ENCODE data around the gene IPP. TPM values are rescaled to one million over a fixed set of nuclear protein-coding genes. Genes with fewer than 3 reads are reported as not detected.

IPP gene
- total RNA-seq, 1 experiment from 2014 or later: 25.4 TPM

- H3K9me3 ChIP-seq (ENCODE audit: insufficient read depth, low read depth): no peaks in the 10 kb centered on the region
- no TSS peak for BruUV-seq (replicated peaks)
- peaks cover 5% of the 10 kb centered on the region; the same call in 1 of the 2 replicates for H4K20me1 ChIP-seq (ENCODE audit: insufficient read depth)
- no peaks in the 10 kb centered on the region; the same call in 1 of the 2 replicates for H3F3A ChIP-seq (ENCODE audit: insufficient read depth, low read depth)
- no peaks in the 10 kb centered on the region for H3K79me2 ChIP-seq (ENCODE audit: low read depth)
- TF ChIP-seq EZH2 (IDR thresholded peaks at IDR 0.05; ENCODE audit: low read depth): no peak
- no peak for TF ChIP-seq CTCF (conservative IDR thresholded peaks at IDR 0.05)
- no peaks in the 10 kb centered on the region for H3K4me1 ChIP-seq (replicated peaks; ENCODE audit: insufficient read depth)
- no peak overlapping the region for H3K4me3 ChIP-seq
- ChIA-PET CTCF (no interaction called here), POLR2A (ENCODE audit: unreplicated experiment) (no interaction called here)
- H3K4me2 ChIP-seq: no peak overlapping the region
- no peaks in the 10 kb centered on the region for H3K27me3 ChIP-seq (ENCODE audit: insufficient read depth, low read depth)
- no peak overlapping the region for H2AFZ ChIP-seq
- H3K9me2 ChIP-seq (ENCODE audit: insufficient read depth): no peaks in the 10 kb centered on the region
- DNase-seq: no peak
- intact Hi-C loops (cut with micrococcal nuclease; ENCODE audit: unreplicated experiment): no loop called here
- no peaks in the 10 kb centered on the region for H3K36me3 ChIP-seq (ENCODE audit: low read depth)
- H3K27ac ChIP-seq: no peak overlapping the region
Observed at GRCh38 chr1:45723248-45723930, 27.1 kb downstream of the IPP start.

- Histone ChIP-seq H3K9me3 (ENCODE audit: insufficient read depth, low read depth) (no peaks in the 10 kb centered on the region), H3F3A (ENCODE audit: insufficient read depth, low read depth) (no peaks in the 10 kb centered on the region; the same call in 1 of the 2 replicates), H3K27me3 (ENCODE audit: insufficient read depth, low read depth) (no peaks in the 10 kb centered on the region), H3K27ac (no peak overlapping the region), H3K4me3 (no peak overlapping the region), H2AFZ (no peak overlapping the region), H3K4me2 (no peak overlapping the region), H3K9me2 (ENCODE audit: insufficient read depth) (no peaks in the 10 kb centered on the region), H3K36me3 (ENCODE audit: low read depth) (no peaks in the 10 kb centered on the region), H3K4me1 (replicated peaks; ENCODE audit: insufficient read depth) (no peaks in the 10 kb centered on the region), H3K79me2 (ENCODE audit: low read depth) (no peaks in the 10 kb centered on the region), H4K20me1 (ENCODE audit: insufficient read depth) (peaks cover 5% of the 10 kb centered on the region; the same call in 1 of the 2 replicates)
- TF ChIP-seq CTCF (conservative IDR thresholded peaks at IDR 0.05): no peak
- no peak for TF ChIP-seq EZH2 (IDR thresholded peaks at IDR 0.05; ENCODE audit: low read depth)
- CTCF ChIA-PET: no interaction called here
- no TSS peak for BruUV-seq (replicated peaks)
- intact Hi-C loops (cut with micrococcal nuclease; ENCODE audit: unreplicated experiment): no loop called here
- POLR2A ChIA-PET (ENCODE audit: unreplicated experiment): no interaction called here
- no peak for DNase-seq
Observed at GRCh38 chr1:45722809-45723208, 27.6 kb downstream of the IPP start.

- intact Hi-C loops (cut with micrococcal nuclease; ENCODE audit: unreplicated experiment): no loop called here
- Histone ChIP-seq H3K27me3 (ENCODE audit: insufficient read depth, low read depth) (no peaks in the 10 kb centered on the region), H3K79me2 (ENCODE audit: low read depth) (no peaks in the 10 kb centered on the region), H3K9me2 (ENCODE audit: insufficient read depth) (no peaks in the 10 kb centered on the region), H3K4me3 (no peak overlapping the region), H3K27ac (no peak overlapping the region), H4K20me1 (ENCODE audit: insufficient read depth) (peaks cover 5% of the 10 kb centered on the region; the same call in 1 of the 2 replicates), H3F3A (ENCODE audit: insufficient read depth, low read depth) (no peaks in the 10 kb centered on the region), H3K36me3 (ENCODE audit: low read depth) (no peaks in the 10 kb centered on the region), H3K4me2 (no peak overlapping the region), H2AFZ (no peak overlapping the region), H3K9me3 (ENCODE audit: insufficient read depth, low read depth) (no peaks in the 10 kb centered on the region), H3K4me1 (replicated peaks; ENCODE audit: insufficient read depth) (no peaks in the 10 kb centered on the region)
- no peak for DNase-seq
- no peak for TF ChIP-seq CTCF (conservative IDR thresholded peaks at IDR 0.05)
- no peak for TF ChIP-seq EZH2 (IDR thresholded peaks at IDR 0.05; ENCODE audit: low read depth)
- CTCF ChIA-PET: no interaction called here
- POLR2A ChIA-PET (ENCODE audit: unreplicated experiment): no interaction called here
- BruUV-seq (replicated peaks): no TSS peak
Observed at GRCh38 chr1:45721207-45721606, 29.2 kb downstream of the IPP start.

Data from PC-9 (cell line).